Type B pancreatic cell (in vitro differentiated cells): ENCODE results near the gene ARF6. TPM values are rescaled to one million over a fixed set of nuclear protein-coding genes. Genes with fewer than 3 reads are reported as not detected.
"Not testable (repeated sequence)": the region's sequence is repeated elsewhere in the genome, so short reads cannot be mapped to it uniquely, and the experiment has no call there.

Source experiments
- DNase-seq: peaks from one replicate; pipeline ENCODE4 v3.0.0; 2021; ENCODE audit warnings: mixed read lengths; ENCODE audit not compliant: unreplicated experiment; ENCODE audit errors: extremely low spot score
- H3K27ac Mint-ChIP-seq: 2 replicates; pipeline ENCODE4 v1.8.0; 2021; ENCODE audit warnings: mild to moderate bottlenecking, mixed read lengths
- H3K27me3 Mint-ChIP-seq: 2 replicates; pipeline ENCODE4 v1.8.0; 2021; ENCODE audit warnings: mixed read lengths
- H3K36me3 Mint-ChIP-seq: 2 replicates; pipeline ENCODE4 v1.8.0; 2021; ENCODE audit warnings: mixed read lengths
- H3K4me1 Mint-ChIP-seq: one replicate; pipeline ENCODE4 v1.8.0; 2021; ENCODE audit warnings: mixed read lengths; ENCODE audit not compliant: unreplicated experiment
- H3K4me3 Mint-ChIP-seq: 2 replicates; pipeline ENCODE4 v1.8.0; 2021; ENCODE audit warnings: mild to moderate bottlenecking, mixed read lengths
- H3K9me3 Mint-ChIP-seq: 2 replicates; pipeline ENCODE4 v1.8.0; 2021; ENCODE audit warnings: mixed read lengths
- total RNA-seq: library from RNA; stranded (reverse); gene quantifications from 2 replicates; pipeline ENCODE4 v1.2.1, GENCODE V29; 2021; ENCODE audit warnings: low replicate concordance
- TF ChIP-seq, protein P1 (sequence below): fragments of 200-600 bp; sonication (generic); conservative IDR thresholded peaks from 2 replicates; pipeline ENCODE4 v1.5.0; 2021; ENCODE audit warnings: antibody characterized with exemption, mild to moderate bottlenecking

ARF6 gene
- total RNA-seq, 1 donor from 2014 or later, result 86.4 TPM

DNA sequence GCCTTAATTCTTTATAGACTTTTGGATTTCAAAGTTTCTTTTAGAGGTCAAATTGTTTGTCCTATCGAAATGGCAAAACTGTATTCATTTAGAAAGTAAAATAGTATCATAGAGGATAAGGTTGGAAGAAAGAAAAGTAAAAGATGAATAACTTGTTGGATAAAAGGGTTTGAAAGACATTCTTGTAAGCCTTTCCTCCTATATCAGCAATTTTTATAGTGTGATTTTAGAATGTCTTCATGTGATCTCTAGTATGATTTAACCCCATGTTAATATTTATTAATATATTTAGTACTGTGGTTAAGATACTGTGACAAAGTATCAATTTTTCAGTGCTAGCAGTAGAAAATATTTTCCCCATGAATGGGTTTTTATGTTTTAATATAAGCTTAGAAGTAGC is 4.5 kb downstream of the ARF6 start:
- Mint-ChIP-seq H3K36me3 (peaks cover 49% of the 10 kb centered on the region), H3K4me1 (peaks cover 28% of the 10 kb centered on the region), H3K4me3 (peak overlapping the region; percentile 88), H3K9me3 (no peaks in the 10 kb centered on the region), H3K27ac (peak overlapping the region; percentile 99), H3K27me3 (no peaks in the 10 kb centered on the region)
- no peak for DNase-seq
- TF ChIP-seq, protein P1, sequence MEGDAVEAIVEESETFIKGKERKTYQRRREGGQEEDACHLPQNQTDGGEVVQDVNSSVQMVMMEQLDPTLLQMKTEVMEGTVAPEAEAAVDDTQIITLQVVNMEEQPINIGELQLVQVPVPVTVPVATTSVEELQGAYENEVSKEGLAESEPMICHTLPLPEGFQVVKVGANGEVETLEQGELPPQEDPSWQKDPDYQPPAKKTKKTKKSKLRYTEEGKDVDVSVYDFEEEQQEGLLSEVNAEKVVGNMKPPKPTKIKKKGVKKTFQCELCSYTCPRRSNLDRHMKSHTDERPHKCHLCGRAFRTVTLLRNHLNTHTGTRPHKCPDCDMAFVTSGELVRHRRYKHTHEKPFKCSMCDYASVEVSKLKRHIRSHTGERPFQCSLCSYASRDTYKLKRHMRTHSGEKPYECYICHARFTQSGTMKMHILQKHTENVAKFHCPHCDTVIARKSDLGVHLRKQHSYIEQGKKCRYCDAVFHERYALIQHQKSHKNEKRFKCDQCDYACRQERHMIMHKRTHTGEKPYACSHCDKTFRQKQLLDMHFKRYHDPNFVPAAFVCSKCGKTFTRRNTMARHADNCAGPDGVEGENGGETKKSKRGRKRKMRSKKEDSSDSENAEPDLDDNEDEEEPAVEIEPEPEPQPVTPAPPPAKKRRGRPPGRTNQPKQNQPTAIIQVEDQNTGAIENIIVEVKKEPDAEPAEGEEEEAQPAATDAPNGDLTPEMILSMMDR, result no peak

DNA sequence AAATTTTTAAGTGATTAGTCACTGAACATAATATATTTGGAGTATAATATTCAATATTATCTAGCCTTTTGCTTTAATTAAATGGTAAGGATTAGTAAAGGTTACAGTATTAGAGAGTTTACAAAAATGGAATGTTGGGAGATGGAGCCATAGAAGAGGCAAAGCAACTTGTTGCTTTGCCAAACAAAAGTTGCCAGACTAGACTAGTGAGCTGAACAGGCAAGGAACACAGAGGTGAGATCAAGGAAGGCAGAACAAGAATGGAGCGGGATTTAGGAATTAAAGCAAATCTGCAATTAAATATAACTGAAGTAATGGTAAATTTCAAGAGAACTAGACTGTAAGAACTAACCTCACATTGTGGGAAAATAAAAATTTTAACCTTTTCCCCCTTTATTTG is 5.1 kb downstream of the ARF6 start:
- H3K27ac Mint-ChIP-seq, result peak overlapping the region; percentile 64
- no peaks in the 10 kb centered on the region for H3K9me3 Mint-ChIP-seq
- TF ChIP-seq, protein P1, result no peak
- DNase-seq, result no peak
- H3K27me3 Mint-ChIP-seq, result no peaks in the 10 kb centered on the region
- peaks cover 28% of the 10 kb centered on the region for H3K4me1 Mint-ChIP-seq
- peaks cover 49% of the 10 kb centered on the region for H3K36me3 Mint-ChIP-seq
- peak overlapping the region; percentile 75 for H3K4me3 Mint-ChIP-seq

DNA sequence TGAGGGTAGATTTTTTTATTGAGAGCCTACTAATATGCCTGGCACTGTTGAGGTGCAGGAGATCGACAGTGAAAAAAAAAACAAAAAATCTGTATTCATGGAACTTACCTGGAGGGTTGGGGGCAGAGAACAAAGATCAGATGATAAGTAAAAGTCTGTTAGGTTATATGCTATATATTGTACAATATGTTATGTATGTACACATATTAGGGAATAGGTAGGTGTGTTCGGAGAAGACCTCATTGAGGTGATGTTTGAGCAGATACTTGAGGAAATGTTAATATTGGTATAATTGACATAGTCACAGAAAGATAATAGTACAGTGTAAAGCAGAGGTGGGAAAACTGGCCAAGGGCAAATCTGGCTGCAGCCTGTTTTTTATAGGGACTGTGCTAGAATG is 5.6 kb downstream of the ARF6 start:
- H3K9me3 Mint-ChIP-seq, result no peaks in the 10 kb centered on the region
- DNase-seq, result no peak
- H3K27ac Mint-ChIP-seq, result peak overlapping the region; percentile 64
- H3K4me1 Mint-ChIP-seq, result peaks cover 28% of the 10 kb centered on the region
- TF ChIP-seq, protein P1, result no peak
- peak overlapping the region; percentile 75 for H3K4me3 Mint-ChIP-seq
- peaks cover 49% of the 10 kb centered on the region for H3K36me3 Mint-ChIP-seq
- H3K27me3 Mint-ChIP-seq, result no peaks in the 10 kb centered on the region

DNA sequence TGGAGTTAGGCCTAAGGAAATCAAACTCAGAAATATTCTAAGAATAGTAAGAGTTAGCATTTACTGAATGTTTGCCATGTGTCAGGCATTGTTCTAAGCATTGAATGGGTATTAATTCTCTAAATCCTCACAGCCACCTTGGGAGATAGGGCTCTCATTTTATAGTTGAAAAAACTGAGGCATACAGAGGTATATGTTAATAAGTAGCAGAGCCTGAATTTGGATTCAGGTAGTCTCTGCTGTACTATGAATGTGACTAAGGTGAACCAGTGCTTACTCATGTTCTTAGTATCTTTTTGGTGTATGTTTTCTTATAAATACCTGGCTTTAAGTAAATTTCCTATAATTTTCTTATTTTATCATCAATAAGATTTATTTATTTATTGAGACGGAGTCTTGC is 8.1 kb downstream of the ARF6 start:
- no peak for DNase-seq
- Mint-ChIP-seq H3K4me1 (peaks cover 19% of the 10 kb centered on the region), H3K27me3 (no peaks in the 10 kb centered on the region), H3K4me3 (no peak overlapping the region), H3K27ac (no peak overlapping the region), H3K9me3 (no peaks in the 10 kb centered on the region), H3K36me3 (peaks cover 27% of the 10 kb centered on the region)
- TF ChIP-seq, protein P1, result no peak

DNA sequence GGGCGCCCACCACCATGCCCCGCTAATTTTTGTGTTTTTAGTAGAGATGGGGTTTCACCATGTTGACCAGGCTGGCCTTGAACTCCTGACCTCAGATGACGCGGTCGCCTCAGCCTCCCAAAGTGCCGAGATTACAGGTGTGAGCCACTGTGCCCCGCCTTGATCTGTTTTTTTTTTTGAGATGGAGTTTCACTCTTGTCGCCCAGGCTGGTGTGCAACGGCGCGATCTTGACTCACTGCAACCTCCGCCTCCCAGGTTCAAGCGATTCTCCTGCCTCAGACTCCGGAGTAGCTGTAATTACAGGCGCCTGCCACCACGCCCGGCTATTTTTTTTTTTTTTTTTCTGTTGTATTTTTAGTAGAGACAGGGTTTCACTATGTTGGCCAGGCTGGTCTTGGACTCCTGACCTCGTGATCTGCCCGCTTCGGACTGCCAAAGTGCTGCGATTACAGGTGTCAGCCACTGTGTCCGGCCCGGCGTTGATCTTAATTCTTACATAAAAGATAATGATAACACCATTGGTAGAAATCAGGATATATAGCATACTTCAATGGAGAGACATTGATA is 9.9 kb downstream of the ARF6 start:
- not testable (repeated sequence) for H3K27ac Mint-ChIP-seq, H3K4me3 Mint-ChIP-seq, H3K27me3 Mint-ChIP-seq, DNase-seq, H3K9me3 Mint-ChIP-seq
- Mint-ChIP-seq H3K4me1 (peaks cover 19% of the 10 kb centered on the region), H3K36me3 (peaks cover 14% of the 10 kb centered on the region)

DNA sequence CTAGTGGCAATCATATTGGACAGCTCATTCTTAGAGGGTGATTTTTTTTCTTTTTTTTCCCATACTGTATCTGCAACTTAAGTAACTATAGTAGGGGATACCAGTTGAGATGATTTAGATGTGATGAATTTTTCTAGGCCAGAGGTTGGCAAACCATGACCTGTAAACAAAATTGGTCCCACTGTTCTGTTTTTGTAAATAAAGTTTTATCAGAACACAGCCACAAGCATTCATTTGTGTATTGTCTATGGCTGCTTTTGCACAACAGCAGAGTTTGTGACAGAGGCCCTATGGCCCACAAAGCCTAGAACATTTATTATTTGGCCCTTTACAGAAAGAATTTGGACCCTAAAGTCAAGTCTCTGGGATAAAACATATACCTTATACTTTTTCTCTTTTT is 11.4 kb downstream of the ARF6 start:
- H3K4me1 Mint-ChIP-seq, result peaks cover 10% of the 10 kb centered on the region
- H3K9me3 Mint-ChIP-seq, result no peaks in the 10 kb centered on the region
- TF ChIP-seq, protein P1, result no peak
- no peak for DNase-seq
- H3K4me3 Mint-ChIP-seq, result no peak overlapping the region
- no peaks in the 10 kb centered on the region for H3K27me3 Mint-ChIP-seq
- H3K36me3 Mint-ChIP-seq, result peaks cover 4% of the 10 kb centered on the region
- H3K27ac Mint-ChIP-seq, result no peak overlapping the region
